NCI-H345 treated with DMSO at 0.1 percent for 48 hours (cell line): ENCODE results near the gene CHD3.

ENCODE experiments used
- DNase-seq: peaks from one replicate; lab custom pipeline; 2025; ENCODE audit not compliant: unreplicated experiment; lab: John Stamatoyannopoulos, UW

Gene CHD3

DNA sequence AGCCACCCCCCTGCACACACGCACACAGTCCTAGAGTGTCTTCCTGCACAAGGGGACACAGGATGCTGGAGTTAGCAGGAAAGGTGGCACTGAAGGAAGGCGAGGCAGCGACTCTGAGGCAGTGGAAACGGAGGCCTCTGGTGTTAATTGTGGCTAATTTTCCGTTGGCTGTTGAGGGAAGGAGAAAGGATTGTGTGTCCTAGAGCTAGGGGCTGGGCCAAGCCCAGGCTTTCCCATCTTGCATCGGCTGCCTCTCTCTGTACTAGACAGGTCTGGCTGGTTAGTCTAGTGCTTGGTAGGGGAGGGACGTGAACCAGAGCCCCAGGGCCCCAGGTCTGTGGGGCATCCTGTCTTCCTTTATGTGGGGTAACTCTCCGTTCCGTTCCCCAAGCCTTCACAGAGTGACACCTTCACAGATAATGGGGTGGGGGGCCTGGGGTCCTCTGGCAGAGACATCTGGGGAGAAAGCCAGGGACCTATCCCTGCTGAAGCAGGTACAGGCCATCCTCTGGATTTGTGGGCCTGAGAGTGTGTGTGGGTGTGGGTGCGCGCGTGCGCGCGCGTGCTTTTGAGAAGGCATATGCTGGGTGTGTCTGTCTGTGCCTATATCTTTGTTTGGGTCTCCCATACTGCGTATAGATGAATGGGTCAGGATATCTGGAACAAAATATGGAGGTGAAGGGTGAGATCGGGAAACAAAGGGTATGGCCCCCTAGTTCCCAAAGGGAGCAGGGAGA is at the start of gene CHD3:
TSS of gene CHD3 (plus strand) at position 606 of the 737 bp plus-strand sequence. CDS start 212 bp downstream, outside the sequence.
- DNase-seq: peak; percentile 32

- no peak for DNase-seq
Measured at GRCh38 chr17:7839190-7839875, 49.3 kb upstream of the CHD3 start.

DNA sequence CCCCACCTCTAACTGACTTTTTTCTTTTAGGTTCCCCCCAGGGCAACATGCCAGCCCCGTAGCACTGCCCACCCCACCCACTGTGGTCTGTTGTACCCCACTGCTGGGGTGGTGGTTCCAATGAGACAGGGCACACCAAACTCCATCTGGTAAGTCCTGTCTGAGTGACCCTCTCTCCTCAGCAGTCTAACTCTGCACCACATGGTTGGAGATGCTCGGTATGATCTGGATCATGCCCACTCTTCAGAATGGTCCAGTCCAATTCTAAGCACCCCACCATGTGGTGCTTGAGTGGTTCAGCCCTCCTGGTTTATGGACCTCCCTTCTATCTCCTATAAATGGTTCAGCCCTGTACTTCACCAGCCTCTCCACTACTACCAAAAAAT is 48.7 kb upstream of the CHD3 start:
- DNase-seq: no peak

DNA sequence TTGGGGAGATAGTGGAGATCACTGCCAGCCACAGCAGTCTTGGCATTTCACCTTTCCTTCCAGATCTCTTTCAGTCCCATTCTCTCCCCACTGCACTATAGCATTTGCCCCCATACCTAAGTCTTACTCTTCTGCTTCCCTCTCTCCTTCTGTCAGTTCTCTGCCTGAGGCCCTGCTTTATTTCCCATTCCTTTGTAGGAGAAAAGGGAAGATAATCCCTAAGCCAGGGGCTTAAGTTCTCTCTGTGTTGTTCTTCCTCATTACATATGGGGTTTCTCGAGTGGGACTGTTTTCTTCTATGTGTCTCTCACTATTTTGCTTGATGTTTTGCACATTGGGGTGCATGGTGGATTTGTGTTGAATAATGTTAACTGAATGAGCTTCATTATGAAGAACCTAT is 48.1 kb upstream of the CHD3 start:
- no peak for DNase-seq

DNA sequence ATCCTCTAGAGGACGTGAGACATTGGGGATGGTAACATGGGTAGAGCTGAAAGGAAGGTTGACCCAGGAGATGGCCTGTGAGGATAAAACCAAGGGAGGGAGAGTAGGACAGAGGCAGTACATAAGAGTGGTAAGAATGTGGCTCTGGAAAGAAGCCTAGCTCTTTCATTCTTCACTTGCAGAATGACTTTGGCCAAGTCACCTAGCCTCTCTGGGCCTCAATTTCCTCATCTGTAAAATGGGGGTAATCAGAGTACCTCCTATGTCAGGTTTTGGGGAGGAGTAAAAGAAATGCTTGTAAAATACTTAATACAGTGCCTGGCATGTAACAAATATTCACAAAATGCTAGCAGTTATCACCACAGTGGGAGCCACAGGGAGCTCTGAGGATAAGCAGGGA is 47.7 kb upstream of the CHD3 start:
- no peak for DNase-seq

GRCh38 chr17:7841396-7841914 is 47.1 kb upstream of the CHD3 start:
- no peak for DNase-seq

DNA sequence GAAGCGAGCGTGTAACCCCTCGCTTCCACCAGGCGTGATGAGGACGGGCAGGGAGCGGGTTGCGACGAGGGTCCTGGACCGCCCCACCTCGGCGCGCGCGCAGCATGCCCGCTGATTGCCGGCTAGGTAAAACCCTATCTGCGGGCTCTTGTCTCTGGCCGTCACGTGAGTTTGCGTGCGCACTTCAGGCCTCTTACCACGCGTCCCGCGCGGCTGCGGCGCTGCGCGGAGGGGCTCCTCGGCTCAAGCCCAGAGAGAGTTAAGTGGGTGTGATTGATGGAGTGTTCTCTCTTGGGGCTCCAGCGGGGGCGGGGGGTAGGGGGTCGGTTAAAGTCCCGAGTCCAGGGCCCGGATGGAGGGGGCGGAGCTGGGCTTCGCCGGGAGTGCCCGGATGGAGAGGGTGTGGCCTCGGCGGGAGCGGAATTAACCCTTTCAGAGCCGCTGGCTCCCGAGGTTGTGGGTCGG is 46.6 kb upstream of the CHD3 start:
- DNase-seq: peak; percentile 67

DNA sequence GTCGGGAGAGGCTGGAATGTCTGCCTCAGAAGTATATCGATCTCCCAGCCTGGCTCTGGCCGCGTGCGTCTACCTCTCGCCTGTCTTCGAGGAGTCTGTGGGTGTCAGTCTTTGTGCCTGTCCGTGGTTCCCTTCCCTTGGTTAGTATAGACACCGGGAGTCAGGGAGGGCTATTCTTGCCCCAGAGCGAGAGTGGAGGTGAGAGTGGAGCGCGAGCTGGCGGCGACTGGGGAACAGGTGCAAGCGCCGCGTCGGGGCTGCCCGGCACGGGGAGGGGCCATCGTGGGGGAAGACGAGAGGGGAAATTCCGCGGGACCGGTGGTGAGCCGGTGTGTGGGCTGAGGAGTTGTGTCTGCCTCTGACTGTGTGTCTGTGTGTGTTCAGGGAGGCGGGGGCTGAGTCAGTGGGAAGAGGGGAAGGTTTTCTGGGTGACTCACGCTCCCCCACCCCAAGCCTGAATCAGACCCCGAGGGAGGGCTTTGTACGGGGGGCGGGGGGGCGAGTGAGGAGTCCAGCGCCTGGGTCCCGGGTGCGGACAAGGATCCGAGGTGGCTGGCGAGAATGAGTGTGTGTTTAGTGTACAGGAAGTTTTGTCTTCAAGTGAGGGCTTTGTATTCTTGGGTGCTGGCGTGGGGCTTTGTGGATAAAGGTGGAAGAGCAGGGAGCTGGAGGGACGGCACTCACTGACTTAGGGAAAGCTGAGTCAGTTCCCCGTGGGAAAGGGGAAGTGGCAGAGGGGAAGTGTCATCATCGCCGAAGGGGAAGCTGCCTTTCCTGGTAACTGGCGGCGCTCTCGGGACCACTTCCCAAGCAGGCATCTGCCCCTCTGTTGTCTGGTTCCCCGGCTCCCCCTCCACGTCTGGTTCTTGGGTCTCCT is 46.0 kb upstream of the CHD3 start:
- no peak for DNase-seq

- no peak for DNase-seq
Measured at GRCh38 chr17:7843257-7843535, 45.4 kb upstream of the CHD3 start.

- DNase-seq: peak; percentile 42
Measured at GRCh38 chr17:7843536-7844291, 44.9 kb upstream of the CHD3 start.

- peak; percentile 57 for DNase-seq
Measured at GRCh38 chr17:7844292-7845154, 44.1 kb upstream of the CHD3 start.

- no peak for DNase-seq
Measured at GRCh38 chr17:7845359-7846062, 43.1 kb upstream of the CHD3 start.

- DNase-seq: no peak
Measured at GRCh38 chr17:7846063-7846735, 42.4 kb upstream of the CHD3 start.

- DNase-seq: no peak
Measured at GRCh38 chr17:7846765-7847661, 41.6 kb upstream of the CHD3 start.

DNA sequence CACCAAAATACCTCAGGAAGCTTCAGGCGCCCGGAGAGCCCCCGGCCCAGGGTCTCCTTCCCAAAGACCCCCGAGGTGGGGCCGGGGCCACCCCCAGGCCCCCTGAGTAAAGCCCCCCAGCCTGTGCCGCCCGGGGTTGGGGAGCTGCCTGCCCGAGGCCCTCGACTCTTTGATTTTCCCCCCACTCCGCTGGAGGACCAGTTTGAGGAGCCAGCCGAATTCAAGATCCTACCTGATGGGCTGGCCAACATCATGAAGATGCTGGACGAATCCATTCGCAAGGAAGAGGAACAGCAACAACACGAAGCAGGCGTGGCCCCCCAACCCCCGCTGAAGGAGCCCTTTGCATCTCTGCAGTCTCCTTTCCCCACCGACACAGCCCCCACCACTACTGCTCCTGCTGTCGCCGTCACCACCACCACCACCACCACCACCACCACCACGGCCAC is 40.4 kb upstream of the CHD3 start:
- DNase-seq: no peak

GRCh38 chr17:7848739-7849129 is 39.9 kb upstream of the CHD3 start:
- DNase-seq: no peak

DNA sequence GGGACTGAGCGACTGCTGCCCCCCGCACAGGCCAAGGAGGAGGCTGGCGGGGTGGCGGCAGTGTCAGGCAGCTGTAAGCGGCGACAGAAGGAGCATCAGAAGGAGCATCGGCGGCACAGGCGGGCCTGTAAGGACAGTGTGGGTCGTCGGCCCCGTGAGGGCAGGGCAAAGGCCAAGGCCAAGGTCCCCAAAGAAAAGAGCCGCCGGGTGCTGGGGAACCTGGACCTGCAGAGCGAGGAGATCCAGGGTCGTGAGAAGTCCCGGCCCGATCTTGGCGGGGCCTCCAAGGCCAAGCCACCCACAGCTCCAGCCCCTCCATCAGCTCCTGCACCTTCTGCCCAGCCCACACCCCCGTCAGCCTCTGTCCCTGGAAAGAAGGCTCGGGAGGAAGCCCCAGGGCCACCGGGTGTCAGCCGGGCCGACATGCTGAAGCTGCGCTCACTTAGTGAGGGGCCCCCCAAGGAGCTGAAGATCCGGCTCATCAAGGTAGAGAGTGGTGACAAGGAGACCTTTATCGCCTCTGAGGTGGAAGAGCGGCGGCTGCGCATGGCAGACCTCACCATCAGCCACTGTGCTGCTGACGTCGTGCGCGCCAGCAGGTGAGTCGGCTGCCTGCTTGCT is 39.3 kb upstream of the CHD3 start:
- no peak for DNase-seq
